Keratinocyte (primary cell): ENCODE results near the gene CLSTN2.

Source experiments
- EZH2 ChIP-seq: IDR thresholded peaks from one replicate; pipeline ENCODE4 v1.6.1; 2012; ENCODE audit warnings: inconsistent platforms, mild to moderate bottlenecking, low read length, moderate library complexity
- TF ChIP-seq, protein P1 (sequence below), 3 experiments: IDR thresholded peaks in 1 of 3; conservative IDR thresholded peaks in 1 of 3; optimal IDR thresholded peaks in 1 of 3; 2 replicates in 2 of 3; 3 replicates in 1 of 3; pipeline versions ENCODE3 to v1.5.1; 2011; ENCODE audit warnings: low read length in 3 of 3, mild to moderate bottlenecking in 3 of 3, moderate library complexity in 2 of 3, control low read depth in 1 of 3, inconsistent platforms in 1 of 3; ENCODE audit not compliant: insufficient read depth in 2 of 3; ENCODE audit errors: extremely low read depth in 1 of 3

DNA sequence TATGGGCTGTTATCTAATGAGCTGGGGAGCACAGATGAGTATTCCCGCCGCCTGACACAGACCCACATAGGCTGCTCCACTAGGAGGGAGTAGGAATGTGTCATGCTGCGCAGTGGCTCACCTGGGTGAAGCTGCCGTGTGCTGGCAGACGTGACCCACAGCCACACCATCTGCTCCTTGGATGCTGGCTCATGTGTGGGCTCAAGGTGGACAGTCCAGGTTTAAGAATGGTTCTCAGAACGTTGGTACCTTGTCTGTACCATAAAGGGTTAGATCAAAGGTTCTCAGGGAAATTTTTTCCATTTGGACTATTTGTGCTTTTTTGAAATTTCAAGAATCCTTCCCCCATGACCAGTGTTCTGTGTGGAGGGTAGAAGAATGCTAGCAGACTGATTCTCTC lies 403.9 kb downstream of the CLSTN2 start:
- TF ChIP-seq, protein P1, sequence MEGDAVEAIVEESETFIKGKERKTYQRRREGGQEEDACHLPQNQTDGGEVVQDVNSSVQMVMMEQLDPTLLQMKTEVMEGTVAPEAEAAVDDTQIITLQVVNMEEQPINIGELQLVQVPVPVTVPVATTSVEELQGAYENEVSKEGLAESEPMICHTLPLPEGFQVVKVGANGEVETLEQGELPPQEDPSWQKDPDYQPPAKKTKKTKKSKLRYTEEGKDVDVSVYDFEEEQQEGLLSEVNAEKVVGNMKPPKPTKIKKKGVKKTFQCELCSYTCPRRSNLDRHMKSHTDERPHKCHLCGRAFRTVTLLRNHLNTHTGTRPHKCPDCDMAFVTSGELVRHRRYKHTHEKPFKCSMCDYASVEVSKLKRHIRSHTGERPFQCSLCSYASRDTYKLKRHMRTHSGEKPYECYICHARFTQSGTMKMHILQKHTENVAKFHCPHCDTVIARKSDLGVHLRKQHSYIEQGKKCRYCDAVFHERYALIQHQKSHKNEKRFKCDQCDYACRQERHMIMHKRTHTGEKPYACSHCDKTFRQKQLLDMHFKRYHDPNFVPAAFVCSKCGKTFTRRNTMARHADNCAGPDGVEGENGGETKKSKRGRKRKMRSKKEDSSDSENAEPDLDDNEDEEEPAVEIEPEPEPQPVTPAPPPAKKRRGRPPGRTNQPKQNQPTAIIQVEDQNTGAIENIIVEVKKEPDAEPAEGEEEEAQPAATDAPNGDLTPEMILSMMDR (optimal IDR thresholded peaks at IDR 0.05 in 1 of 3, IDR thresholded peaks at IDR 0.05 in 1 of 3, conservative IDR thresholded peaks at IDR 0.05 in 1 of 3; ENCODE audit: extremely low read depth in 1 of 3, insufficient read depth in 2 of 3, low read length in 3 of 3): no peak
- no peak for TF ChIP-seq EZH2
